ENCODE data around the gene PIP5KL1.
"Not testable (repeated sequence)": the region's sequence is repeated elsewhere in the genome, so short reads cannot be mapped to it uniquely, and the experiment has no call there.

PIP5KL1 gene

DNA sequence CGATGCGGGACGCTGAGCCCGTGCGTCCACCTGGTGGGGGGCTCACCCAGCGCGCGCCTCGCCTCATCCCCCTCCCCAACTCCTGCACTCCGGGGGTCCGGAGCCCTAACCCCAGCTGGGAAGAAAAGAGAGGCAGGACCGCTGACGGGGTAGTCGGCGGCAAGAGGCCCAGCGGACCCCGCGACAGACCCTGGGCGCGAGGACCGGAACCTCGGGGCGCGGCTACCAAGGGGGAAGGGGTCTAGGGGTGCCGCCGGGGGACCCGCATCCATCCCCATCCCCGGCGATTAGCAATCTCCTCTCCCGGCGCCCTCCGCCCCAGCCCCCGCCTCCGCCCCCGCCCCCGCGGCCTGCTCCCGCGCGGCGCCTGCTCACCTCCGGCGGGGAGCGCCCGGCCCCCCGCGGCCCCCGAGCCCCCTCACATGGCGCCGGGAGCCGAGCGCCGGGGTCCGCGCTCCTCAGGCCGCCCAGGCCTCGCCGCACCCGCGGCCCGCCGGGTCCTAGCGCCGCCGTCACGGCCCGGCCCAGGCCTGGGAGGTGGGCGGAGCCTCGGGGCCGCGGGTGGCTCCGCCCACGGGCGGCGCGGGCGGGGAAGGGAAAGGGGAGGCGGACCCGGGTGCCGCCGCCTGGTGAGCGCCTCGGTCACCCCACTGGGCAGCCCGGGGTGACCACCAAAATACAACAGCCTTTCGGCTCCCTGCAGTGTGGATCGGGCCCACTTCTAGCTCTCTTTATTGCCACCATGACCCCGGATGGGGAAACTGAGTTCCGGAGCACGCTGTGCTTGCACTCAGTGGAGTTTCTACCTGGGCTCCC lies 31.2 kb downstream of the PIP5KL1 start, which contains the start of gene ST6GALNAC6:
TSS of gene ST6GALNAC6 (minus strand) at position 476 of the 816 bp plus-strand sequence. CDS start 1,622 bp downstream, outside the sequence.
- no peak for DNase-seq (ENCODE audit: low read depth, low spot score)
- H3K27ac ChIP-seq: peak within 1 kb of the TSS; percentile 31

DNA sequence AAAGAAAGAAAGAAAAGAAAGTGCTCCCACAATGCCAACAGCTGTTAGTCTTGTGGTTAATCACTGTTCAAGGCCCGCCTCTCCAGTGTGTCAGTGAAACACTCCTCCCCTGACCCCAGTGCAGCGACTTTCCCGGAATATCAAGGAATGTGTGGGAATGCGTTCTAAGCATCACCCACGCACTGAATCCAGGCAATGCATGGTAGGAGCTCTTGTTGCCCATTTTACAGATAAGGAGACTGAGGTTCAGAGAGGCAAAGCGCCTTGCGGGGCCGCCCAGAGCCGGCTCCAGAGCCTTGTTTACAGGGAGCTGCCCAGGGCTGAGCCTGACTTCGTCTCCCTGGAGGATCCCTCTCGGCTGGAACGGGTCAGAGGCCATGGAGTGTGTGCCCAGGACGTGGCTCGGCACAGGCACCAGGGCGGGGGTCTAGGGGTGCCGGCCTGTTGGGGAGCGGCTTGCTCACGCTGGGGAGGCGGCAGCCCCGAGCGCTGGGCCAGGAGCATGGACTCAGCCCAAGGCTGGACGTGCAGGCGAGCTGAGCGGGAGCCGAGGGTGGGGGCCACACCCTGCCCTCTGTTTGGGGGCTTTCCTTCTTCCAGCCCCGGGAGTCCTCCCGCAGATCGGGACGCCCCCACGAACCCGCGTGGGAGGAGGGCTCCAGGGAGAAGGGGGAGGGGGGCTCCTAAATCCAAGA lies 32.0 kb downstream of the PIP5KL1 start:
- peak overlapping the region; percentile 31 for H3K27ac ChIP-seq
- no peak for DNase-seq (ENCODE audit: low read depth, low spot score)

DNA sequence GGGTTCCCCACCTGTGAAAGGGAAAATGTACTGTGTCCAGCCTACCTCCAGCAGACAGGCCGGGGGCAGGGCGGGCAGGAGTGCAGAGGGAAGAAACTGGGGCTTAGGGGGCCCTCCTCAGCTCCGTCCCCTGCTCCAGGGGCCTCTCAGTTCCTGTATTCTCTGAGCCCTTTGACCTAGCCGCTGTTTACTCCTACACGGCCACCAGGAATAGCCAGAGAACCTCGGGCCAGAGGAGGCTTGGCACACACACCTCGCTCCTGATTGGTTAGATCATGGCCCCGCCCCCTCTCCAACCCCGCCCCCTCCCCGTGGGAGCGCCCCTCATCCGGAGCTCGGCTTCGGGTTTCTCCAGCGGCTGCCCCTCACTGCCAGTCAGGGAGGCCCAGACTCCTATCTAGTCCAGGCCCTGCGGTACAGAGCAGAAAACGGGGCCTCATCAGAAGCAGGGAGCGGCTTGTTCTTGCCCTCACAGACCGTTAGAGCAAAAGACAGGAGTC lies 33.3 kb downstream of the PIP5KL1 start:
- no peak overlapping the region for H3K27ac ChIP-seq
- DNase-seq (ENCODE audit: low read depth, low spot score): no peak

DNA sequence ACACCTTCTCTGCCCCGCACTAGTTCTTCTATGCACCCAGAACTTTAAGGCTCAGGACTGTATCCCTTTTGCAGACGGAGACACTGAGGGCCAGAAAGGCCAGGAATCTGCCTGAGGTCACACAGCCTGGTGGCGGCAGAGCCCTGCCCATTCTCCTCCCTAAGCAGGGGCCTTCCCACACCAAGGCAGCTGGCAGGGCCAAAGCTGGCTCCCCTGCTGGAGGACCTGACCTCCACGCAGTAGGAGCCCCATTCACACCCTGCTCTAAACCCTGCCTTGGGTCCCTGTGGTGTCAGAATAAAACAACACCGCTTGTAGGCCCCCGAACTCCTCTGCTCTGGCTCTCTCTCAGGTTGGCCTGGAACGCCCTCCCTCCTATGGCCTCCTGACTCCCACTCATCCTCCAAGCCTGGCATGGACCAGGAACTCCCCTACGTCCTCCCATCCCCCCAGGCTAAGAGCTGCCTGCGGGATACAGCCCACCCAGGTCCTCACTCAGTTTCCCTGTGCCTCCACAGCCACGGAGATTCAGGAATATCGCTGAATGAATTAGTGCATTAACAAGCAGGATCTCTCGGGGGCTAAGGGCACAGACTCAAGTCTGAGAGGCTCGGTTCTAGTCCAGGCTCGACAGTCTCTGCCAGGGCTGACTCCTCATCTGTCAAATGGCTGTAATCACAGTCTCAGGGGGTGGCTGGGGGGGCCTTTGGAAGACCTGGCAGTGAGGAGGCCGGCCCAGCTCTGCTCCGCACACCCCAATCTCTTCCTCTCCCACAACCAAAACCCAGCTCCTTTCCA lies 34.0 kb downstream of the PIP5KL1 start:
- H3K27ac ChIP-seq: no peak overlapping the region
- no peak for DNase-seq (ENCODE audit: low read depth, low spot score)

DNA sequence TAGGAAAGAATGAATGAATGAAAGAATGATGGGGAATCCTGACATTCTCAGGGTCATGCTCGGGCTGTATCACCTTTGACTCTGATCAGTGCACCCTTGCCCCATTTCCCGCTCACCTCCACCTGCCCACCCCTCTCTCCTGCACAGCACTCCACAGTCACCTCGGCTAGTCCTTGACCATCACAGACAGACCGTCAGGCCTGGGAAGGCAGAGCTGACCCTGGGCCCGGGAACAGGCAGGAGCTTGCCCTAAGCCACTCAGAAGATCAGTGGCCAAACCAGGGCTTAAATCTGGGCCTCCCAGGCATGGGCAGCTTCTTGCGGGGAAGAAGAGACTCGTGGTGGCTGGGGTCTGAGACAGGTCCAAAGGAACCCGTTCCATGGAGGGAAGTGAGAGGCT lies 34.8 kb downstream of the PIP5KL1 start:
- DNase-seq (ENCODE audit: low read depth, low spot score): no peak
- H3K27ac ChIP-seq: no peak overlapping the region

DNA sequence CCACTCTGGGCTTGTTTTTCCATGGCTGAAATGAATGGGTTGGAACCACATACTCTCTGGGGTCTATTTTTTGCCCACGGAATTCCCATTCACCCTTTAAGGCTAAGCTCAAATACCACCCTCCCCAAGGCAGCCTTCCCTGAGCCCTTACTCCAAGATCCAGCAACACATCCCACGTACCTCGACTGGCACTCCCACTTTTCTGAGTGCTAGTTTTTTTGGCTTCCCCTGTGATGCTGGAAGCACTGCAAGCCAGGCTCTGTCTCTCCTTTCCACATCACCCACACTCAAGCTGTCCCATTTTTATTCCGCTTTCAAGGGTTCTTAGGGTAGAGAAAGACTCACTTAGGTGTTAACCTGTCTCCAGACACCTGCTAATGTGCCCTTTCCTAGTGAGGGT lies 37.2 kb downstream of the PIP5KL1 start:
- no peak overlapping the region for H3K27ac ChIP-seq
- no peak for DNase-seq (ENCODE audit: low read depth, low spot score)

DNA sequence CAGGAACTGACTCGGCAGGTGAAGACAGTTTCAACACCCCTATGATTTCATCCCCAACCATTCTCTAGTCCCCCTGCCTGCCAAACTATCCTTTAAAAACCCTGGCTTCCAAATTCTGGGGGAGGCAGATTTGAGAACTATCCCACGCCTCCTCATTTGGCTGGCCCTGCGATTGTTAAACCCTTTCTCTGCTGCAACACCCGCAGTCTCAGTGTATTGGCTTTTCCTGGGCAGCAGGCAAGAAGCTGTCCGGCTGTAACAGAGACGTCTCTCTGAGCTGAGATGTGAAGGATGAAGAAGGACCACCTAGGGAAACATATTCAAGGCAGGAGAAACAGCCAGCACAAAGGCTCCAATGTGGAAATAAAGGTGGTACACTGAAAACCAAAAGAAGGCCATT lies 37.7 kb downstream of the PIP5KL1 start:
- DNase-seq (ENCODE audit: low read depth, low spot score): no peak

DNA sequence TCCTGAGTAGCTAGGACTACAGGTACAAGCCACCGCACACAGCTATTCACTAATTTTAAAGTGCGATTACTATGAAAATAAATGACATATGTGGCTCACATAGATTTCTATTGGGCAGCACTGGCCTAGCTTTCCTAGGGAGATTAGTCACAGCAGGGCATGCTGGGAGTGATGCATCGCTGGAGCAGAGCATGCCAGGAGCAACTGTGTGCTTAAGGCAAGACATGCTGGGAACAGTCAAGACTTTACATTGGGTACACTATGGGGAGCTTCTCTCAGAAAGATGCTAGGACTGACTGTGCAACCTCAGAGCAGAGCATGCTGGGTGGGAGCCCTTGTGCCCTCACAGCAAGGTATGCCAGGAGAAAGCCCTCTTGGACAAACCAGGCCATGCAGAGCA lies 40.5 kb downstream of the PIP5KL1 start:
- DNase-seq (ENCODE audit: low read depth, low spot score): no peak
- no peak overlapping the region for H3K27ac ChIP-seq

More for the DNA sequence above, 37.7 kb downstream of the PIP5KL1 start:
- no peak overlapping the region for H3K27ac ChIP-seq

DNA sequence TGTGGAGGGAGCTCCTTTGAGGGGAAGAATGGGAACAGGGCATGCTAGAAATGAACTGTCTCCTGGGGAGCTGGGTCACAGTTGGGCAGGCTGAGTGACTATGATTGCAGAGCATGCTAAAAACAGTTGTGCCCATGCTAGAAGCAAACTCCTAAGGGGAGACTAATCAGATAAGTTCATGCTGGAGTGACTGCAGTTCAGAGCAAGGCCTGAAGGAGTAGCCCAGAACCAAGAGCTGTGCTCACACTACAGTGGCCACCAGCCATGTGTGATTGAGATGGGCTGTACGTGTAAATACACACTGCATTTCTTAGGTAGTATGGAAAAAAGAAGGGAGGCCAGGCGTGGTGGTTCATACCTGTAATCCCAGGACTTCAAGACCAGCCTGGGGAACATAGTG lies 42.8 kb downstream of the PIP5KL1 start:
- H3K27ac ChIP-seq: no peak overlapping the region
- DNase-seq (ENCODE audit: low read depth, low spot score): no peak

DNA sequence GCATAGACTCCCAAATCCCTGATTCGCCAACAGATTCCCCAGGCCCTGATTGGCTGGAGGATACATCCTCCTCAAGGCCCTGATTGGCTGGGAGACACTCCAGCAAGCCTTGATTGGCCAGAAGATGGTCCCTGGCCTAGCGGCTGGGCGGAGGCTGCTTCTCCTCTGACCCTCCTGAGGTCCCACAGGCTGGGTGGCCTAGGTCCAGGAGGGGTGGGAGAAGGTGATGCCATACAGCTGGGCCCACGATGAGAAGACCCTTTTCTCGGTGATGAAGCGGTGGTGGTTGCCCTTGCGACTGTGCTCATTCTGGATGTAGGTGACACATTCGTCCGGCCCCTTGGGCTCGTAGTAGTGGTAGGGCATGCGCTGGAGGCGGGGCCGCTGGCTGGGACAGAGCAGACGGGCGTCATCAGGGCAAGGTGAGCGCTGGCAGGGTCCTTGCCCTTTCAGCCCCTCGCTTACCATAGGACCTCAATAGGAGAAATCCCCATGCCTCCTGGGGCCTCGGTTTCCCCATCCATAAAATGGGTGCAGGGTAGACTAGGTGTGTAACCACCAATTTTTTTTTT lies 44.1 kb downstream of the PIP5KL1 start:
- no peak for DNase-seq (ENCODE audit: low read depth, low spot score)
- H3K27ac ChIP-seq: no peak overlapping the region

DNA sequence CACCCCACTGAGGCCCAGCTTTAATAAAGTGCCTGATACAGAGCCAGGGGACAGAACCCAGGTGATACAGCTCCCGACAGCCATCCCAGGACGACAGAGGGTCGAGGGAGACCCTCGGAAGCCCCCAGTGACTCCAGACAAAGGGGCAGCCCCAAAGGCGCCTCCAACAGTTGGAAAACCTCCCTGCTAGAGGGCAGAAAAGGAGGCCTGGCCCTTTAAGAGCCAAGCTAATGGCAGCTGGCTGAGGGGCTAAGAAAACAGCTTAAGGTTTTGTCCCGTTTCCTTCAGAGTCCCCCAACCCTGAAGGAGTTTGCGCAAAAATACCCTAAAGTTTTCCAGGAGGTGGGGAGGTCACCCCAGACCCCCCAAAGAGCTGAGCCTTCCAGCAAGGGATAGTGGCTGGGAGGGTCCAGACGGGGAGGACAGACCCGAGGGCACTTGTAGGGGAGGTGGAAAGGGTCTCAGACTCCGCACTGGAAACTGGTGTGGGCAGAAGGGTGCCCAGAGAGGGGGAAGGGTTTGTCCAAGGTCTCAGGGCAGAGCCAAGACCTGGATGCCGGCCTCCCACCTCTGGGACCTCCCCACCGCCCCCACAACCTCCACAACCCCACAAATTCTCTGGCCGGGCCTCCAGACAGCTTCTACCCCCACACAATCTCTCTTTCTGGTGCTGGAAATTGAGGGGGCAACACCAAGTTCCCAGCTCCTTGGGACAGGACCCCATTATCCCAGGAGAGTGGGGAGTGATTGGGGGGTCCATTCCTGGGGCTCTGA lies 44.9 kb downstream of the PIP5KL1 start:
- no peak overlapping the region for H3K27ac ChIP-seq
- DNase-seq (ENCODE audit: low read depth, low spot score): no peak

DNA sequence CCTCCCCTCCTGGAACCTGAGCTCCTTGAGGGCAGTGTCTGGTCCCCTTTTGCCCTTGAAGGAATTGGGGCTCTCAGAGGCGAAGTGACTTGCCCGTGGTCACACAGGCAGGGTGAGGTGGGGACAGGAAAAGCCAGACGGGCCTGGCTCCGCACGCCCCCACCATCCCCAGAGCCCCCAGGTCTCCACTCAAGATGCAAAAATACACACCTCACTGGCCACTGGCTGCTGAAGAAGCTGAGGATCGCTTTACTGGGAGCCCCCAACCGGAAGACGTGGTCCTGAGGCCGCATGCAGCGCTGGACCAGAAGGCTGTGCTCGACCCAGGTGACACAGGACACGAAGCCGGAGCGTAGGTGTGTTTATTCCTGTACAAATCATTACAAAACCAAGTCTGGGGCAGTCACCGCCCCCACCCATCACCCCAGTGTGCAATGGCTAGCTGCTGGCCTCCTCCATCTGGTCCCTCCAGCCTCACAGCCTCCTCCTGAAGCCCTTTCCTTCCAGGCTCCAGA lies 45.5 kb downstream of the PIP5KL1 start:
- H3K27ac ChIP-seq: no peak overlapping the region
- DNase-seq (ENCODE audit: low read depth, low spot score): no peak

DNA sequence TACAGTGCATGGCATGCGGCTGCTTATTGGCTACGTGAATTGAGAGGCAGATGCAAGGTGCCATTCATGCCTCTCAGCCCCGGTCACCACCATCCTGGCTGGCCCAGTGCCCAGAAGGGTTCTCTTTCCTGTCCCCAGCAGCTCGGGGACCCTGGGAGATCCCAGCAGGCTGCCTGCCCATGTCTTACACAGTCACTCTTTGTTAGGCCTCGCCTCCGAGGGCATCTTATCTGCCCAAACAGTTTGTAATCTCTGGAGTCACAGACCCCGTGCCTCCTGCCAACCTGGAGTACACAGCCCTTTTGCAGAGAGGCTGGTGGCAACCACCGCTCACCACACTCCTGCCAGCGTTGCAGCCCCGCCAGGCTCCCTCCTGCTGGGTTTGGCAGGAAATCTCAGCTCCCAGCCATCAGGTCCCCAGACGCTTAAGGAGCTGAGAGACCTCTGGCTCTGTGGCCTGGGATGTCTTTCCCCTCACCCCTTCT lies 46.1 kb downstream of the PIP5KL1 start:
- no peak for DNase-seq (ENCODE audit: low read depth, low spot score)
- no peak overlapping the region for H3K27ac ChIP-seq

DNA sequence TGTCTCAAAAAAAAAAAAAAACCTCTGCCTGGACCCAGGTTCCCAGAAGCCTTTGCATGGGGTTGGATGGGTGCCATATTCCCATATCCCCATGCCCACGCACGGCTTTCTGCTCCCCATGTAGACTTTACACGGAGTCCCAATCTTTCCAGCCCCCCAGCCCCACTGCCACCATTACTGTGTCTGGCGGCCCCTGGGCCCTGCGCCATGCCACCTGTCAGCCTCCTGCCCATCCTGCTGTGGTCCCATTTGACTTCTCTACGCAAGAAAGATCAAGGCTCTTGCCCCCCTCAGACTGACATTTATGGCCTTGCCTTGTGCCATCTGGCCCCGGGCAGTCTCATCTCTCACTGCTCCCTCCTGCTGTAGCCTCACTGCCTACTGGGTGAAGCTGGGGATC lies 46.6 kb downstream of the PIP5KL1 start:
- DNase-seq (ENCODE audit: low read depth, low spot score): no peak
- no peak overlapping the region for H3K27ac ChIP-seq

DNA sequence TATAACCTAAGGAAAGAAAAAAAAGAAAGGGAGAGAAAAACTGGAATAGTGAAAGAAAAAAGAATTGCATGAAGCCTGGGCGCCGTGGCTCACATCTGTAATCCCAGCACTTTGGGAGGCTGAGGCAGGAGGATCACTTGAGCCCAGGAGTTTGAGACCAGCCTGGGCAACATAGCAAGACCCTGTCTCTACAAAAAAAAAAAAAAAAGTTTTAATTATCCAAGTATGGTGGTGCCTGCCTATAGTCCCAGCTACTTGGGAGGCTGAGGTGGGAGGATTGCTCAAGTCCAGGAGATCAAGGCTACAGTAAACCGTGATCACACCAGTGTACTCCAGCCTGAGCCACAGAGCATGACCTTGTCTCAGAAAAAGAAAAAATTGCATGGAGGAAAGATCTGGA lies 48.9 kb downstream of the PIP5KL1 start:
- DNase-seq (ENCODE audit: low read depth, low spot score); H3K27ac ChIP-seq: not testable (repeated sequence)

DNA sequence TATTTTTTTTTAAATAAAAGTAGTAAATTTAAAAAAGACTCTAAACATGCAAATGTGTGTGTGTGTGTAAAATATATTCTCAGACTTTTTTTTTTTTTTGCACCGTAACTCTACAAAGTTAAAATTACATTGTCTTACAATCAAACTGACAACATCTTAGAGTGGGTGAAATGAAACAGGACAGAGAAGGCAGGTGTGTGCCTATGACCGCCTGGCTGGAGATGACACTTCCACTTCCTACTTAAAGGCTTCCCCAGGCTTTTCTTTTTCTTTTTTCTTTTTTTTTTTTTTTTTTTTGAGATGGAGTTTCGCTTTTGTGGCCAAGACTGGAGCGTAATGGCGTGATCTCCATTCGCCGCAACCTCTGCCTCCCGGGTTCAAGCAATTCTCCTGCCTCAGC lies 50.4 kb downstream of the PIP5KL1 start:
- no peak overlapping the region for H3K27ac ChIP-seq
- no peak for DNase-seq (ENCODE audit: low read depth, low spot score)

DNA sequence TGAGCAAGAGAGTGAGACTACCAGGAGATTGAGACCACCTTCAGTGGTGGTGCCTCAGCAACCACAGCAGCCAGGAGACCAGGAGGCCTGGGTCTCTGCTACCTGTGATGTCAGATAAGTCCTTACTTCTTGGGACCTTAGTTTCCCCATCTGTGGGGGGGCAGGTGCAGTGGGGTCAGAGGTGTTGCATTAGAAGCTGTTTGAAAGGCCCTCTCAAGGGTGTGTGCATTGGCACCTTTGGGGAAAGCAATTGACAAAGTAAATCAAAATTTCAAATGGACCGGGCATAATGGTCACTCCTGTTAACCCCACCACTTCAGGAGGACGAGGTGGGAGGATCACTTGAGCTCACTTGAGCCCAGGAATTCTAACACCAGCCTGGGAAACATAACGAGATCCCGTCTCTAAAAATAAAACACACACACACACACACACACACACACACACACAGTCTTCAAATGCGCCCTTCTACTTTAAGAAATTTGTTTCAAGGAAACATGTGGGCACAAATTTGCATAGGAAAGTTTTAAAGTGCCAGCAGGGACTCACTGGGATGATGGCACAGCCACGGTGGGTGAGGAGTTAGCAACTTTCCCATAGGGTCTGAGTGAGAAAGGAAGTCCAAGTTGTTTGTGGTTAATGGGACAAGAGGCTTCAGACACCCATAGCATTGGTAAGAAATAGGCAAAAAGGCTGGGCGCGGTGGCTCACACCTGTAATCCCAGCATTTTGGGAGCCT lies 51.8 kb downstream of the PIP5KL1 start:
- DNase-seq (ENCODE audit: low read depth, low spot score): no peak
- H3K27ac ChIP-seq: no peak overlapping the region

DNA sequence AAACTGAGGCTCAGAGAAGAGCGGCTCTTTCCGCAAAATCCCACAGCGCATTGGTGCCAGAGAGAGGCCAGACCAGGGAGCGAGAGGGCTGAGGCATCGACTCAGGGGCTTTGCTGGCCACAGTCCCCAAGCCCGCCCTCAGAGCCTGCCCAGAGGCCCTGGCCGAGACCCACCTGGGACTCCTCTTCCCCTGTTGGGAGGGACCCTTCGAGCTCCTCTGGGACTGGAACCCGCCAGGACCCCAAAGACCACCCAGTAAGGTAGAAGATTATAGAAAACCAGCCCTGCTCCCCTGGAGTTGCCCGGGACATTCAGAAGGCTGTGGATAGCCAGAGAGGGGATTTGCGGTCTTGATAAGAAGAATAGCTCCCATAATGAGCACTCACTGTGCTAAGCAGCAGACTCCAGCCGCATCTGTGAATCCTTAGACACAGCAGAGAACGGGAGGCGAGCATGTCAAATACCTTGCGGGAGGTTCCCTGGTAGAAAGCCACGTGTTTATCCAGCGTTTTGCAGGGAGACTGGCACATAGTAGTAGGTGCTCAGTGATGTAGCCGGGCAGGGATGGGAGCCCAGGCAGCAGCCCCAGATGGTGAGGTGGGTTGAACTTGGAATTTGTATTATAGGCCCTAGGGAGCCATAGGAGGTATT lies 52.5 kb downstream of the PIP5KL1 start:
- H3K27ac ChIP-seq: no peak overlapping the region

More for the DNA sequence above, 52.5 kb downstream of the PIP5KL1 start:
- no peak for DNase-seq (ENCODE audit: low read depth, low spot score)

Measured in epithelial cell of prostate (primary cell).